OCI-LY1 (cell line): Measurements from ENCODE around the gene TOM1L2.

Experiments
- H2AFZ ChIP-seq: fragments of 200-600 bp; sonication (generic), shearing (Covaris generic); 2 replicates; pipeline ENCODE4 v1.6.0; 2014; ENCODE audit warnings: antibody characterized with exemption, mild to moderate bottlenecking, low read length
- H3F3A ChIP-seq: fragments of 200-600 bp; sonication (generic), shearing (Covaris generic); 2 replicates; pipeline ENCODE4 v1.6.0; 2014; ENCODE audit warnings: mild to moderate bottlenecking, antibody characterized with exemption, low read length, moderate library complexity; ENCODE audit not compliant: insufficient read depth
- H3K27ac ChIP-seq: fragments of 200-600 bp; sonication (generic); 2 replicates; pipeline ENCODE4 v1.5.1; 2014; ENCODE audit warnings: low read length, mixed run types, mild to moderate bottlenecking, low read depth; ENCODE audit not compliant: poor library complexity, severe bottlenecking
- H3K27me3 ChIP-seq: fragments of 200-600 bp; sonication (generic); 2 replicates; pipeline ENCODE4 v1.6.0; 2014; ENCODE audit warnings: antibody characterized with exemption, mild to moderate bottlenecking, low read length, moderate library complexity; ENCODE audit not compliant: insufficient read depth
- H3K36me3 ChIP-seq: fragments of 200-600 bp; sonication (generic); 2 replicates; pipeline ENCODE4 v1.6.1; 2014; ENCODE audit warnings: mild to moderate bottlenecking, antibody characterized with exemption, low read length, moderate library complexity, mixed read lengths; ENCODE audit not compliant: insufficient read depth
- H3K4me1 ChIP-seq: fragments of 200-600 bp; sonication (generic); 2 replicates; pipeline ENCODE4 v1.5.1; 2014; ENCODE audit warnings: mild to moderate bottlenecking, low read length, moderate library complexity; ENCODE audit not compliant: insufficient read depth, severe bottlenecking
- H3K4me2 ChIP-seq: fragments of 200-600 bp; sonication (generic), shearing (Covaris generic); 2 replicates; pipeline ENCODE4 v1.6.1; 2014; ENCODE audit warnings: low read length
- H3K4me3 ChIP-seq: fragments of 200-600 bp; sonication (generic); 2 replicates; pipeline ENCODE4 v1.5.1; 2014; ENCODE audit warnings: low read length, low read depth, mild to moderate bottlenecking, mixed read lengths; ENCODE audit not compliant: poor library complexity, severe bottlenecking
- H3K79me2 ChIP-seq: fragments of 200-600 bp; shearing (Covaris generic); 2 replicates; pipeline ENCODE4 v1.6.1; 2016; ENCODE audit warnings: mixed run types, low read length, mixed read lengths; ENCODE audit not compliant: insufficient read depth
- H3K9ac ChIP-seq: fragments of 200-600 bp; sonication (generic), shearing (Covaris generic); 2 replicates; pipeline ENCODE4 v1.6.1; 2014; ENCODE audit warnings: mild to moderate bottlenecking, low read length, mixed read lengths
- H3K9me2 ChIP-seq: fragments of 200-600 bp; sonication (generic), shearing (Covaris generic); 2 replicates; pipeline ENCODE4 v1.6.1; 2014; ENCODE audit warnings: low read depth, mild to moderate bottlenecking, low read length, mixed read lengths
- H3K9me3 ChIP-seq: fragments of 200-600 bp; shearing (Covaris generic); 2 replicates; pipeline ENCODE4 v1.6.1; 2014; ENCODE audit warnings: low read length, mixed read lengths
- H4K20me1 ChIP-seq: fragments of 200-600 bp; sonication (generic), shearing (Covaris generic); 2 replicates; pipeline ENCODE4 v1.6.0; 2016; ENCODE audit warnings: mild to moderate bottlenecking, low read length; ENCODE audit not compliant: insufficient read depth
- EZH2 ChIP-seq: fragments of 200-600 bp; sonication (generic), shearing (Covaris generic); IDR thresholded peaks from 2 replicates; pipeline ENCODE4 v1.8.0; 2017; ENCODE audit warnings: borderline replicate concordance, mixed run types, mild to moderate bottlenecking, antibody characterized with exemption, low read length, moderate library complexity, mixed read lengths
- TF ChIP-seq, protein P1 (sequence below): fragments of 200-600 bp; sonication (generic), shearing (Covaris generic); IDR thresholded peaks from 2 replicates; pipeline ENCODE4 v1.5.1; 2017; ENCODE audit warnings: mild to moderate bottlenecking, antibody characterized with exemption, low read length, moderate library complexity, mixed read lengths

Gene TOM1L2

GRCh38 chr17:17963066-17963465, 9.1 kb downstream of the TOM1L2 start:
- Histone ChIP-seq H3K9me2 (no peaks in the 10 kb centered on the region), H3K27ac (no peak overlapping the region), H2AFZ (no peak overlapping the region), H4K20me1 (no peaks in the 10 kb centered on the region), H3K9me3 (no peaks in the 10 kb centered on the region), H3K4me2 (no peak overlapping the region), H3K4me3 (no peak overlapping the region), H3K79me2 (no peaks in the 10 kb centered on the region), H3K36me3 (no peaks in the 10 kb centered on the region), H3F3A (no peaks in the 10 kb centered on the region), H3K9ac (no peak overlapping the region), H3K4me1 (no peaks in the 10 kb centered on the region), H3K27me3 (no peaks in the 10 kb centered on the region)
- TF ChIP-seq, protein P1, sequence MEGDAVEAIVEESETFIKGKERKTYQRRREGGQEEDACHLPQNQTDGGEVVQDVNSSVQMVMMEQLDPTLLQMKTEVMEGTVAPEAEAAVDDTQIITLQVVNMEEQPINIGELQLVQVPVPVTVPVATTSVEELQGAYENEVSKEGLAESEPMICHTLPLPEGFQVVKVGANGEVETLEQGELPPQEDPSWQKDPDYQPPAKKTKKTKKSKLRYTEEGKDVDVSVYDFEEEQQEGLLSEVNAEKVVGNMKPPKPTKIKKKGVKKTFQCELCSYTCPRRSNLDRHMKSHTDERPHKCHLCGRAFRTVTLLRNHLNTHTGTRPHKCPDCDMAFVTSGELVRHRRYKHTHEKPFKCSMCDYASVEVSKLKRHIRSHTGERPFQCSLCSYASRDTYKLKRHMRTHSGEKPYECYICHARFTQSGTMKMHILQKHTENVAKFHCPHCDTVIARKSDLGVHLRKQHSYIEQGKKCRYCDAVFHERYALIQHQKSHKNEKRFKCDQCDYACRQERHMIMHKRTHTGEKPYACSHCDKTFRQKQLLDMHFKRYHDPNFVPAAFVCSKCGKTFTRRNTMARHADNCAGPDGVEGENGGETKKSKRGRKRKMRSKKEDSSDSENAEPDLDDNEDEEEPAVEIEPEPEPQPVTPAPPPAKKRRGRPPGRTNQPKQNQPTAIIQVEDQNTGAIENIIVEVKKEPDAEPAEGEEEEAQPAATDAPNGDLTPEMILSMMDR, result no peak
- no peak for TF ChIP-seq EZH2

GRCh38 chr17:17960500-17961030, 11.6 kb downstream of the TOM1L2 start:
- Histone ChIP-seq H2AFZ (no peak overlapping the region), H3K27ac (no peak overlapping the region), H3F3A (no peaks in the 10 kb centered on the region), H3K4me3 (no peak overlapping the region), H3K27me3 (no peaks in the 10 kb centered on the region), H3K79me2 (no peaks in the 10 kb centered on the region), H3K9me3 (no peaks in the 10 kb centered on the region), H3K4me1 (no peaks in the 10 kb centered on the region), H3K9me2 (no peaks in the 10 kb centered on the region), H3K9ac (no peak overlapping the region), H3K36me3 (no peaks in the 10 kb centered on the region), H4K20me1 (no peaks in the 10 kb centered on the region), H3K4me2 (no peak overlapping the region)
- TF ChIP-seq, protein P1, result no peak
- TF ChIP-seq EZH2, result no peak

DNA sequence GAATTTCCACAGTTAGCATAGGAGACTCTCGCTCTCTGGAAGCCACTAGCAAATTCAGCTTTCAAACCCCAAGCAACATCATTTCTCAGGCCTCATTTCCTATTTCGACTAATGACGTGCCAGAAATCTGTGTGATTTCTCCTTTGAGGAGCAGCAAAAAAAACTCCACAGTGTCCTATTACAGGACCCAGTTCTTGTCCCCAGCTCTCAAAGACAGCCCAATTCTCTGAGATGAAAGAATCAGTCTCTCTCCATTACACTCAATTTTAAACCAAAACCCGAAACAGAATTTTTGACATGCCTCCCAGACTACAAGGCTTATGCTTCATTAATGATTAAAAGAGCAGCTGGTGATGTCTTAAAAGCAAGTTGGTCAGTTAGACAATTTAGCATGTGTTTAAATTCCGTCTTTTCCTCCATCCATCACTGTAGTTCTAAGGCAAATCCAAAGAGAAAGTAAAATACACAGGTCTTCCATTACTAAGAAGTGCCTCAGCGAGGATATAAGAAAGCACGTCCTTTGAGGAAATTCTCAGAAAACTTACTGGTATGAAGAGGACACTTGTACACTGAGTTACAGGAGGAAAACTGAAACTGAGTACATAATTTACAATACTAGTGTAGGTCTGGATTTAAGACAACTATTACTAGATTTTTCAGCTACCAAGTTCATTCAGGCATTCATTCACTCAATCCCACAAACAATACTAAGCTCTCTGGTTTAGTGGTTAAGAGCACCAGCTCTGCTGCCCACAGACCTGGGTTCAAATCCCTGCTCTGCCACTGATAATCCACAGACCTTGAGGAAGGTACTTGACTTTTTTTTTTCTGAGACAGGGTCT, 12.5 kb downstream of the TOM1L2 start:
- no peaks in the 10 kb centered on the region for H3K27me3 ChIP-seq
- H3K4me1 ChIP-seq, result no peaks in the 10 kb centered on the region
- no peak overlapping the region for H3K9ac ChIP-seq
- no peak overlapping the region for H3K27ac ChIP-seq
- TF ChIP-seq, protein P1, result no peak
- no peak for TF ChIP-seq EZH2
- no peaks in the 10 kb centered on the region for H3K79me2 ChIP-seq
- no peaks in the 10 kb centered on the region for H3F3A ChIP-seq
- no peaks in the 10 kb centered on the region for H3K9me2 ChIP-seq
- no peaks in the 10 kb centered on the region for H3K9me3 ChIP-seq
- H3K4me3 ChIP-seq, result no peak overlapping the region
- H3K4me2 ChIP-seq, result no peak overlapping the region
- H3K36me3 ChIP-seq, result no peaks in the 10 kb centered on the region
- no peaks in the 10 kb centered on the region for H4K20me1 ChIP-seq
- H2AFZ ChIP-seq, result no peak overlapping the region
